TTC549 (cell line): ENCODE data around the gene ZSWIM8.

ENCODE experiments used
- FAIRE-seq: peaks from 2 replicates; lab custom pipeline; 2012; peaks lifted over from hg19 to GRCh38; lab: Jason Lieb, UNC

Gene ZSWIM8

DNA sequence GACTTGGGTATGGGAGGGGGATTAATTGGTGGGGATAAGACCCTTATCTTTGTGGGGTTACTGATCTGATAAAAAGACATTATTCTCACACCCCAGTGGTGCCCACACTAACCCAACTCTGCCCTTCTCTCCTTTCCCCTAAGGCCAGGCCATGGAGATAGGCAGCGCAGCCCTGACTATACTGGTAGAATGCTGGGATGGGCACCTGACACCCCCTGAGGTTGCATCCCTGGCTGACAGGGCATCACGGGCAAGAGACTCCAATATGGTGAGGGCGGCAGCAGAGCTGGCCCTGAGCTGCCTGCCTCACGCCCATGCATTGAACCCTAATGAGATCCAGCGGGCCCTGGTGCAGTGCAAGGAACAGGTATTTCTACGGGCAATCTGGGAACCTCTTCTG is 12.7 kb downstream of the ZSWIM8 start:
- FAIRE-seq, result no peak

DNA sequence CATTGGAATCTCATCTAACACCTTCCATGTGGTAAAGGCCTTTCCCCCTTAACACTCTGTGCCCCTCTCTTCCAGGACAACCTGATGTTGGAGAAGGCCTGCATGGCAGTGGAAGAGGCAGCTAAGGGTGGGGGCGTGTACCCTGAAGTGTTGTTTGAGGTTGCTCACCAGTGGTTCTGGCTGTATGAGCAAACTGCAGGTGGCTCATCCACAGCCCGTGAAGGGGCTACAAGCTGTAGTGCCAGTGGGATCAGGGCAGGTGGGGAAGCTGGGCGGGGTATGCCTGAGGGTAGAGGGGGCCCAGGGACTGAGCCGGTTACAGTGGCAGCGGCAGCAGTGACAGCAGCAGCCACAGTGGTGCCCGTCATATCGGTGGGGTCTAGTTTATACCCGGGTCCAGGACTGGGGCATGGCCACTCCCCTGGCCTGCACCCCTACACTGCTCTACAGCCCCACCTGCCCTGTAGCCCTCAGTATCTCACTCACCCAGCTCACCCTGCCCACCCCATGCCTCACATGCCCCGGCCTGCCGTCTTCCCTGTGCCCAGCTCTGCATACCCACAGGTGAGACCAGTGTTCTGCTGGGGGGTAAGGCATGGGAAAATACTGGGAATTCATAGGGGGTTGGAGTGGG is 13.6 kb downstream of the ZSWIM8 start:
- FAIRE-seq, result no peak

DNA sequence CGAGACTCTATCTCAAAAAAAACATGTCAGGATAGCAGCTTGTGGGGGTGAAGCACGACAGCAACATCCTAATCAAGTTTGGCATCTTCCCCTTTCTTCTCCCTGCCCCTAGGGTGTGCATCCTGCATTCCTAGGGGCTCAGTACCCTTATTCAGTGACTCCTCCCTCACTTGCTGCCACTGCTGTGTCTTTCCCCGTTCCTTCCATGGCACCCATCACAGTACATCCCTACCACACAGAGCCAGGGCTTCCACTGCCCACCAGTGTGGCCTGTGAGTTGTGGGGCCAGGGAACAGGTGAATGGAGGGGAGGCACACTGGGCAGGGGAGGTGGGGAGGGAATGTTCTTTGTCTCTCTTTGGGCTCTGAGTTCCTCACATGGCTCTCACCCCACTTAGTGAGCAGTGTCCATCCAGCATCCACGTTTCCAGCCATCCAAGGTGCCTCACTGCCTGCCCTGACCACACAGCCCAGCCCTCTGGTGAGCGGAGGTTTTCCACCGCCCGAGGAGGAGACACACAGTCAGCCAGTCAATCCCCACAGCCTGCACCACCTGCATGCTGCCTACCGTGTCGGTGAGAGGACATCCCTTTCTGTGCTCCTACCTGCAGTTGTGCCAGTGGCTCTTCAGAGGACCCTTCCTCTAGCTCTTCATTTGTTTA is 14.6 kb downstream of the ZSWIM8 start:
- no peak for FAIRE-seq

DNA sequence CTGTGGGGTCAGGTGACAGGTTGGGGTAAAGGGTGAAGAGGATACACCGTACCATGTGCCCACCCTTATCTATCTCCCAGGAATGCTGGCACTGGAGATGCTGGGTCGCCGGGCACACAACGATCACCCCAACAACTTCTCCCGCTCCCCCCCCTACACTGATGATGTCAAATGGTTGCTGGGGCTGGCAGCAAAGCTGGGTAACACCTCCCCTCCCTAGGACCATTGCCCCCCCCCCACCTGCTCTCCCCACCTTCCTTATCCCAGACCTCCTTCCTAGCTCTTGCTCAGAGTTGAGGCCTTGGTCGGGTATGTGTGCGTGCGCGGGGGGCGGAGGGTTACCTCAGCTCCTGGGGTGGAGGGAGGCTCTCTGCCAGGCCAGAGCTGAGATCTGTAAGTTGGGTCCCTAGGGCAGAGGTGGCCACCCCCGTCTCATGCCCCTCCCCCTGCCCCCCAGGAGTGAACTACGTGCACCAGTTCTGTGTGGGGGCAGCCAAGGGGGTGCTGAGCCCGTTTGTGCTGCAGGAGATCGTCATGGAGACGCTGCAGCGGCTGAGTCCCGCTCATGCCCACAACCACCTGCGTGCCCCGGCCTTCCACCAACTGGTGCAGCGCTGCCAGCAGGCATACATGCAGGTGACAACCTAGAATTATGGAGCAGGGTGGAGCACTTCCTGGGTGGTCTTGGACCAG is 15.3 kb downstream of the ZSWIM8 start:
- FAIRE-seq, result no peak

DNA sequence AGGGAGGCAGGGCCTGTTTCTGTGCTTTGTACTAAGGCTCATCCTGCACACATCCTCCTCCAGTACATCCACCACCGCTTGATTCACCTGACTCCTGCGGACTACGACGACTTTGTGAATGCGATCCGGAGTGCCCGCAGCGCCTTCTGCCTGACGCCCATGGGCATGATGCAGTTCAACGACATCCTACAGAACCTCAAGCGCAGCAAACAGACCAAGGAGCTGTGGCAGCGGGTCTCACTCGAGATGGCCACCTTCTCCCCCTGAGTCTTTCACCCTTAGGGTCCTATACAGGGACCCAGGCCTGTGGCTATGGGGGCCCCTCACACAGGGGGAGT is 15.8 kb downstream of the ZSWIM8 start:
- no peak for FAIRE-seq

DNA sequence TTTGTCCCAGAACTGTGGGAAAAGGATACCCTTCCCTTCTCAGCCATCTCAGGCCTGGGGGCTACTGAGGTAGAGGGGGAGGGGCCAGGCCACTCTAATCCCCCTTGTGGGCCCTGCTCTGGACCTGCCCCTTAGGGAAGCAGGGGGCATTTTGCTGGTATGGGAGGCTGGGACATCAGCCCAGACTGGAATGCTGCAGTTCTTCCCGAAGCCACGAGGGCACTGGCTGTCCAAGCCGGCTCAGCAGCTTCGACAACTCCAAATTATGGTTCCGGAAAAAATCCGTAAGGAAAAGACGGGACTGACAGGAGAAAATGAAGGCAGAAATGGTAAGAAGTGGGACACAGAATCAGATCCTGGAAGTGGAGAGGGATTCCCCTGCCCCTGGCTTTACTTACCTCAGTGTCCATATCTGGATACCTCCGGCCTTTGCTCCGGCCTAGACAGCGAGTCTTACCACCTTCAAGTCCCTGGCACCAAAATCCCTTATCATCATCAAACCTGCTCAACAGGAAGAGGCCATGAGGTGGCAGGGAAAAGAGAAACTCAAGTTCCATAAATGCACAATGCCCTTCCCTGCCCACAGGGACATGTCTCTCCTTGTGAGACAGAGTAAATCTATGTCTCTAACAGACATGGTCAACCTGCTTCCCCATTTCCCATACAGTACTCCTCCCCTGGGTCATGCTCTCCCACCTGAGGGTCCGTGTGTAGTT is 17.0 kb downstream of the ZSWIM8 start:
- FAIRE-seq, result no peak

DNA sequence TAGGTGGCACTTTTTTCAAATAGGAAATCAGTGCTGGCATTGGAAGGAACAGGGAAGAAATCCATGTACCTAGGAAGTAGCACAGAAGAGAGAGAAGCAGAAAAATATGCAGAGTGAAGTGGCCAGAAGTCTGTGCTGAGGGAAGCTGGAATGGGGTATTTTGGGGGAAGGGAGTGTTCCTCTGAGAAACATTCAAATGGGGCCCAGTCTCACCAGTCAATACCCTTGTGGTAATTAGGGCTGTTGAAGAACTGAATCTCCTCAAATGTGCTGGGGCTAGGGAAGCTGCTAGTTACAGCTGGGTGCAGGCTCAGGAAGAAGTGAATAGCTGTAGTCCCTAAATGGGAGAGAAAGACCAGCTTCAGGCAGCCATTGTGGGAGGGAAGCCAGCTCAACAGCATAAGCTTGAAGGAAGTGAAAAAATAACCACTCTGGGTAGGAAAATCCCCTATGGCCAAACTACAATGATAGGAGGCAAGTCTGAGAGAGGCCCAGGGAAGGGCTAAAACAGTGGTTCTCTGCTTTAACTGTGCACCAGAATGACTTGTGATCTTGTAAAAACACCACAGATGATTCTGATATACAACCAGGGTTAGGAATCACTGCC is 18.4 kb downstream of the ZSWIM8 start:
- FAIRE-seq, result no peak

DNA sequence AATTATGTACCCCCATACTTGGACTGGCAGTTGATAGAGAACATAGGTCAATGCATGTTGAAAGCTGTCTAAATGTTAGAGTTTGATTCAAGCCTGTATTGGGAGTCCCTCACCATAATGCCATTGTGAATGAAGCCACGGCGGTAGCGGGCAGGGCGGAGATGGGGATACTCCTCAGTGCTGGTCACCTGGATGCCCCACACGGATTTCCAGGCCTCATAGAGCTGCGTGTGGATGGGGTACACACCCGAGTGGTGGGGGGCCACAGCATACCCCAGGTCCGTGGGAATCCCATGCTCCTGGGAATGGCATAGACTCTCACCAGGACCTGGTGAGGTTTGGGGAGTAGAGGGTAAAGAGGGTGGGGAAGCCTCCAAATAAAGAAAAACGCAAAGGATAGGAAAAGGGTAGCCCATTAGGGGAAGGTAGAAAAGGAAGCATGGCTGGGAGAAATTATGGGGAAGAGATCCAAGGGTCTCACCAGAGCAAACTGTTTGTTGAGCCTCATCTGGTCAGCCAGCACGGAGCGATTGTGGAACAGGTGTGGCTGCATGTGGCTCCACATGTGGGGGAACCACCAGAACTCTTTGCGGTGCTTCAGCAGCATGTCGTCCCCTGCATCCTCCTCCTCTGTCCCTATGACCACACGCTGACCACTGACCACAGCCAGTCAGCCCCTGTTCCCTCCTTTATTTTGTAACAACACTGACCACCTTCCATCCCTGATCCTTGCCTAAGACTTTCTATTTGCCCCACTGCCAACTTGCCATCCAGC is 21.0 kb downstream of the ZSWIM8 start:
- no peak for FAIRE-seq

DNA sequence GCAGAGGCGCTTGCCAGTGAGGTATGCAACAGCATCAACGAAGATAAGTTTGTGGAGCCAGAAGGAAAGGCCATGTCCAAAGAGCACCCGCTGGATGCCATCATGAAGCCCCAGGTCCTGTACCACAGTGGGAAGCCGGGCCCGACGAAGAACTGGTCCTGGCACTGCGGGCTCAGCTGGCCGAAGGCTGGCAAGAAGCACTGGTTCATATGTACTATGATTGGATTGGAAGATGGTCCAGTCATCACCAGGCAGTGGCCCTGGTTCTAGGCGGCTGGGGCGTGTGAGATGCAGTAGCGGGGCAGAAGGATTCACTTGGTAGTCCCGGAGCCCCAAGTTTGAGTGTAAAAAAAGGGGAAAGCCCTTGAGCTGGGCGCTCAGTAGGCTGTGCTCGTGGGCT is 22.1 kb downstream of the ZSWIM8 start:
- no peak for FAIRE-seq

DNA sequence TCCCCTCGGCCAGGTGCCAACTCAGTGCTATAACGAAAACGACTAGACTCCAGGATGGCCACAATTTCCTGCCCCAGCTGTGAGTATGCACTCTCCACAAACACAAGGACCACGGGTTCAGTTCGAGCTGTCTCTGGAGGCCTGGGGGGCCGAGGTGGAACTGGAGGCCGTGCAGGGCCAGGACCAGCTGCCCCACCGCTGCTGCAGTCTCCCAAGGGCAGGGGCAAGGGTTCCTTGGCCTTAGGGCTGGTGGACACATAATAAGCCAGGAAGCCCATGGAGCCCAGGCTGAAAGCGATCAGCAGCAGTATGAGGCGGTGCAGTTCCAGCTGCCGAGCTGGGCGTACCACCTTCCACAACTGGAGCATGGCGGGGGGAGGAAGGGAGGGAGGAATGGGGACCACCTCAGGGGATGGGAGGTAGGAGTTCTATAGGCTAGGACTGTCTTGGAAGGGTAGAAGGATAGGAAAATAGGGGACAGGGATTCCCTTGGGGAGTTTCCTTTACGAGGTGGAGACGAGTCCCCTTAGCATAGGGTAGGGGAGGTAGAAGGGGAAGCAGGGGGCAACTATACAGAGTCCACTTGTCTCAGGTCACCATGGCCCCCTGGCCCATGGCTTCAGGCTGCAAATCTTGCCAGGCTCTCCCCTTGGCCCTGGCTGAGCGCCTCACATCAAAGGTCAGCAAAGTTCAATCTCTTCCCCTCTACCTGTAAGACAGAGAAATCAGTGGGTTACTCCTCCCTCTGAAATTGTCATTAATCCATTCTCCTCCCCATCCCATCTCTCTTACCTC is 22.8 kb downstream of the ZSWIM8 start:
- no peak for FAIRE-seq

DNA sequence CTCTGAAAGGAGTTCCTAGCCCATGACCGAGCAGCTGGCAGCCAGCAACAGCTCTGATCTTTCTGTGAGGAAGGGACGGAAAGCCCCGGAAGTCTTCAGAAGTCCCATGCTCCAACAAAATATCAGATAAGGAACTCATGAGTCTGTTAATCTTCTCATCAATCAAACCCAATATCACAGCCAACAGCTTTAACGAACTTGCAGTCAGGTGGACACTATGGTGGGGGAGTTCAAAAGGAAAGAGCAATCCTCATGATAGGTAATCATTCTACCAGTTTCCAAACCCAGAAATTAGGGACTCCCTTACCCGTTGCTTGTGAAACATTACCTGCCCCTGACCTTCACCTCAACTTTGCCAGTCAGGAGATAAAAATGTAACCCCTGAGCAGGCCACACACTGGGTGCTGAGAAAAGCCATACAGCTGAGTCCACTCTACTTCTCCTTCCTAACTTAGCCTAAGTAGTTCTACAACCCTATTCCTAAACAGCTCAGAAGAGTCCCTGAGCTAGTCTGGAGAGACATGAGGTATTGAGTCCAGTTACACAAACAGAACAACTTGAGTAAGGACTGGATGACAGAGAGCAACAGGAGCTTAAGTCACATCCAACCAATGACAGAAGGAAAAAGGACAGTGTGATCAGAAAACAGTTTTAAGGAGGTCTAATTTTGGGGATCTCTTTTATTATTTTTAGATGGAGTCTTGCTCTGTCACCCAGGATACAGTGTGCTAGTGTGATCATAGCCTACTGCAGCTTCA is 23.8 kb downstream of the ZSWIM8 start:
- no peak for FAIRE-seq

DNA sequence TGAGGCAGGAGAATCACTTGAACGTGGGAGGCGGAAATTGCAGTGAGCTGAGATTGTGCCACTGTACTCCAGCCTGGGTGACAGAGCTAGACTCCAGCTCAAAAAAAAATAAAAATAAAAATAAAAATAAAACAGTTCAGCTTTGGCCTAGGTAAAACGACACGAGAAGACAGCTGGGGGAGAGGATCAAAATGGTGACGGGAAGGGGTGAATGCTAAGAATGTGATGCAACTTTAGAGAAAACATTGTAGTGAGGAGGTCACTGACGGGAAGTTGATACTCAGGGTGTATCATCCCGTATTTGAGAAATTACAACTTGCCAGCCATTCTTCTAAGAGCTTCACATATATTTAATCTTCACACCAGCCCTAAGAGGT is 24.9 kb downstream of the ZSWIM8 start:
- no peak for FAIRE-seq

DNA sequence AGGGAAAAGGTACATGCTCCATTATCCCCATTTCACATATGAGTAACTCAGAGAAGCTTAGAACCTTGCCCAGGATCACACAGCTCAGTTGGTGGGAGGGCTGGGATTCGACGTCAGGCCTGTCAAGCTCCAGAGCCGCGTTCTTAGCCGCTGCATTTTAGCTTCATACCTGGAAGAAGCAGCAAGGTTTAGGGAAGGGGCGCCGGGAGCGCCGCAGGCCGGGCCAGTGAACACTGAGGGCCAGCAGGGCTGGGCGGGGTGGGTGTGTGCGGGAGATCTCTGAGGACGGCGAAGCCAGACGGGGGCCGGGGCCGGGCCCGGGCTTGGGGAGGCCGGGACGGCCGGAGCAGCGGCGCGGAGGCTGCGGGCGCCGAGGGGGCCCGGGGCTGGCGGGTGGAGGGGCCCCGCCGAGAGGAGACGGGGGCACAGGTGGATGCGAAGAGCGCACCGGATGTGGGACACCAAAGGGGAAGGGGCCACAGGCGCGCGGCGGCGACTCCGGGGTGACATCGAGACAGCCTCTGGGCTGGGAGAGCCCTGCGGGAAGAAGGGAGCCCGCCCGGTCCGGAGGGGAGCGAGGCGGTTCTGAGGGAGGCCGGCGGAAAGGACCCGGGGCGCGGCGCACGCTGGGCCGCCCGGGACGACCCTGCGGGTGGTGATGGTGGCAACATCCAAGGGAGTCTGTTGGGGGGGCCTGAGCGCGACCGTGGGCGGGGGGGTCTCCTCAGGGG is 25.5 kb downstream of the ZSWIM8 start:
- no peak for FAIRE-seq

DNA sequence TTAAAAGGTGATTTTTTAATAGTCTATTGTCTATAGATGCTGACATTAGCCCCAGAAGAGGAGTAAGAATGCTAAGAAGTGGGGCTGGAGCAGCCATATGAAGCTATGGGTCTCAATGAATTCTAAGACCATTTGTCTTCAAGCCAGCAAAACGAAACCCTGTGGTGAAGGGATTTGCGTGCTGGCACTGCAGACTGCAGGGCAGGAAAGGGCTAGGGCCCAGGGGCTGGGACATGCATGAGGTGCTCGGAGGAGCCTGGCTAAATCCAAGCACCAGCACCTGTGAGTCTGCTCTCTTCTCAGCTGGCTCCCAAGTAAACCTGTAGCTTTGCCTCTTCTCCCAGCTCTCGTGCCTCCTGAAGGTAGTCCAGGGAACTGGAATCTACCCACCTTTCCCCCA is 27.3 kb downstream of the ZSWIM8 start:
- no peak for FAIRE-seq

DNA sequence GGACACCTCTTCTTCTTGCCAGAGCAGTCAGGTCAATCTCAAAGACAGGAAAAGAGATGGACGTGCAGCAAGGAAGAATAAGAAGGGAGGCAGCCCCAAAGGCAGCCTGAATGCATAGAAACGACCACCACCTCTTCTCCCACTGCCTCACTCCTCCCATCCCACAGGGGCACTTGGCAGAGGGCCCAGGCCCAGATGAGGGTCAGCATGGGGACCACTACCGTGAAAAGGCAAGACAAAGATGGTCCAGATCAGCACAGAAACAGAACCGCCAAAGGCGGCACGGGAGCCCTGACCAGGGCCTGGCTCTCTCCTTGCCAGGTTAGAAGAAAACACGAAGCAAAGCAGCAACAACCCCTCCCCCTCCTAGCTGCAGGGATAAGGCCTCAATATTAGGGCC is 27.9 kb downstream of the ZSWIM8 start:
- FAIRE-seq, result no peak

DNA sequence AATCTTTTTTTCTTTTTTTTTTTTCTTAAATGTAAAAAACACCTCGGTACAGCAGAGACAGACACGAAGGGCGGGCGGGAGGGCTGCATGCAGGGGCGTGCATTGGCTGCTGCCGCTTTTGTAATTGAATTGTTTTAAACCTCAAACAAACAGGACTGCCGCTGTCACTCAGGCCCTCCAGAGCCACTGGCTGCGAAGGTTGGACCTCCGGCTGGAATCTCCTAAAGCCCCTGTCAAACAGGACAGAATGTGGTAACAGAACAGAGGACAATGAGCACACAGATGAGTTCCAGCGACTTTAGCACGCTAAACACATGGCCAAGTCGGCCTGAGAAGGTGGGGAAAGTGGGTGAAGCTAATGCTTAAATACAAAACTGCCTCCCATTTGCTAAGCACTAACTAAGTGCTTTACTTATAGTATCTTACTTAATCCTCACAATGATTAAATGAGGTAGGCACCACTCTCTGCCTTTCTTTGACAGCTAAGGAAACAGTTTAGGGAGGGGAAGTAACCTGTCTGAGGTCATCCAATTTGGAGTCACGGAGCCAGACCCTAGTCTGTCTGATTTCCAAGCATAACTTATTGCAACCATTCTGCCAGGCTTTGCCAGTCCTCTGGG is 29.0 kb downstream of the ZSWIM8 start:
- FAIRE-seq, result no peak

DNA sequence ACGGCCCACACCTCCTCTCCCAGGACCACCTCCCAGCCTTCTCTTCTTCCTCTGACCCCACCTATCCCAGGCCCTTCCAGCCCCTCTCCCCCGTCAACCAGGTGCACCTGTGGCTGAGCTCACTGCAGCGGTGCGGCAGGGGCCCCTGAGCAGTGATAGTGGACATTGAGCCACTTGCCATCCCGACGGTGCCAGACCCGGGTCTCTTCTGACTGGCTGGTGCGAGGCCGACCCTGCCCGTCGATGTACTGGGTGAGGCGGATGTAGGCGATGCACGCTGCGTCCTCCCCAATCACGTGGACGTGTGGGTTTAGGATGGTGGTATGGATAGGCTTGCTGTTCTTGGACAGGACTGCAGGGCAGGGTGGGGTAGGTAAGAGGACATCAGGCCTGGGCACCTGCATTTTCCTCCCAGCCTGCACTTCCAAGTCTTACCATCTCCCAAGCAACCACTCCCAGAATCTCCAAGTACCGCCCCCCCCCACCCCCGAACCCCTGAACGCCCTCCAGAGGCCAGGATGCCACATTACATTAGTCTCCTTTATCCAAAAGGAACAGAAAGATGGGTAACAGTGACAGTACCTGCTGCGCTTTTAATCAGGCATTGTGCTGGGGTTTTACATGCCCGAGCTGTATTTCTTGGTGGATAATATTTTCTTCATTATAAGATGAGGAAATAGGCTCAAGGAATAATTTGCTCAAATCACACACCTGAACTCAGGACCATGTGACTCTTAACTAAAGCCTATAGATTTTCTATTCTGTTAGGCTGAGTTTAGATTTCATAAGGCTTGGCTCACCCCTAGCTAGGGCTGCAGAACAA is 29.7 kb downstream of the ZSWIM8 start:
- no peak for FAIRE-seq

DNA sequence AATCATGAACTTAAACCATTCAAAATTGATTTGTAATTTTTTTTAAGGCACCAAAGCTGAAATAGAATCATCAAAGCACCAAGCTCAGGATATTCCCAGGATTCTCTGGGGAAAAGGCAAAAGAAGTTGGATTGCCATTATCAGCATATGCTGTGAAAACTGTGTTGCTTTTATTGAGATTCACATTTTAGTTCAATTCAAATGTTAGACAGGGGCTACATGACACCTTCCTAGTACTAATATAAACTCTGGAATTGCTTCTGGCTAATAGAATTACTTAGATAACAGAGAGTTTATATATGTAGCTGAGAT is 30.3 kb downstream of the ZSWIM8 start:
- no peak for FAIRE-seq
